Endothelial cell (in vitro differentiated cells): Measurements from ENCODE around the gene GEMIN5. TPM values are rescaled to one million over a fixed set of nuclear protein-coding genes. Genes with fewer than 3 reads are reported as not detected.

Experiments
- DNase-seq: peaks from one replicate; pipeline ENCODE4 v3.0.0; 2021; ENCODE audit warnings: low spot score
- H3K27ac Mint-ChIP-seq: one replicate; pipeline ENCODE4 v1.8.0; 2021; ENCODE audit warnings: mixed read lengths, inconsistent platforms; ENCODE audit not compliant: unreplicated experiment
- H3K27me3 Mint-ChIP-seq: one replicate; pipeline ENCODE4 v1.8.0; 2021; ENCODE audit warnings: mild to moderate bottlenecking, moderate library complexity, mixed read lengths, inconsistent platforms; ENCODE audit not compliant: unreplicated experiment
- H3K36me3 Mint-ChIP-seq: one replicate; pipeline ENCODE4 v1.8.0; 2021; ENCODE audit warnings: mild to moderate bottlenecking, low read depth, mixed read lengths, inconsistent platforms; ENCODE audit not compliant: unreplicated experiment
- H3K4me1 Mint-ChIP-seq: one replicate; pipeline ENCODE4 v1.8.0; 2021; ENCODE audit warnings: mild to moderate bottlenecking, mixed read lengths, inconsistent platforms; ENCODE audit not compliant: unreplicated experiment
- H3K4me3 Mint-ChIP-seq: one replicate; pipeline ENCODE4 v1.8.0; 2021; ENCODE audit warnings: mild to moderate bottlenecking, mixed read lengths, inconsistent platforms; ENCODE audit not compliant: unreplicated experiment
- H3K9me3 Mint-ChIP-seq: one replicate; pipeline ENCODE4 v1.8.0; 2021; ENCODE audit warnings: mixed read lengths, inconsistent platforms; ENCODE audit not compliant: unreplicated experiment
- CTCF ChIP-seq: fragments of 200-600 bp; sonication (generic); IDR thresholded peaks from one replicate; pipeline ENCODE4 v1.5.0; 2021; ENCODE audit warnings: antibody characterized with exemption; ENCODE audit not compliant: unreplicated experiment
- total RNA-seq: library from RNA; stranded (reverse); fragmentation: NEBNext Ultra II Directional; extraction: Animal tissue kit (Norgen Biotek cat#: 25700); gene quantifications from one replicate; pipeline ENCODE4 v1.2.1, GENCODE V29; 2021; ENCODE audit not compliant: unreplicated experiment

GEMIN5 gene
- total RNA-seq, 1 donor from 2014 or later, result 16.9 TPM

GRCh38 chr5:154849264-154849785, 88.7 kb downstream of the GEMIN5 start:
- Mint-ChIP-seq H3K4me3 (peak overlapping the region; percentile 92), H3K27ac (peak overlapping the region; percentile 95), H3K4me1 (peaks cover 38% of the 10 kb centered on the region), H3K36me3 (no peaks in the 10 kb centered on the region), H3K27me3 (peaks cover 5% of the 10 kb centered on the region), H3K9me3 (no peaks in the 10 kb centered on the region)
- TF ChIP-seq CTCF, result no peak
- DNase-seq, result no peak

- no peak overlapping the region for H3K4me3 Mint-ChIP-seq
- no peak for DNase-seq
- H3K27ac Mint-ChIP-seq, result no peak overlapping the region
- no peak for TF ChIP-seq CTCF
- H3K36me3 Mint-ChIP-seq, result no peaks in the 10 kb centered on the region
- H3K9me3 Mint-ChIP-seq, result no peaks in the 10 kb centered on the region
- peaks cover 28% of the 10 kb centered on the region for H3K4me1 Mint-ChIP-seq
- H3K27me3 Mint-ChIP-seq, result no peaks in the 10 kb centered on the region
Observed at GRCh38 chr5:154844809-154845208, 93.2 kb downstream of the GEMIN5 start.

- TF ChIP-seq CTCF, result no peak
- peaks cover 28% of the 10 kb centered on the region for H3K4me1 Mint-ChIP-seq
- DNase-seq, result no peak
- H3K27me3 Mint-ChIP-seq, result no peaks in the 10 kb centered on the region
- H3K9me3 Mint-ChIP-seq, result no peaks in the 10 kb centered on the region
- H3K36me3 Mint-ChIP-seq, result no peaks in the 10 kb centered on the region
- H3K27ac Mint-ChIP-seq, result no peak overlapping the region
- H3K4me3 Mint-ChIP-seq, result no peak overlapping the region
Observed at GRCh38 chr5:154842689-154843530, 95.1 kb downstream of the GEMIN5 start.

GRCh38 chr5:154841273-154841661, 96.7 kb downstream of the GEMIN5 start:
- Mint-ChIP-seq H3K27ac (no peak overlapping the region), H3K4me3 (no peak overlapping the region), H3K27me3 (no peaks in the 10 kb centered on the region), H3K9me3 (no peaks in the 10 kb centered on the region), H3K36me3 (peaks cover 5% of the 10 kb centered on the region), H3K4me1 (peaks cover 38% of the 10 kb centered on the region)
- DNase-seq, result no peak
- TF ChIP-seq CTCF, result no peak
